Thymus (tissue), 11 donors: Measurements from ENCODE around the gene ESRRG. TPM values are rescaled to one million over a fixed set of nuclear protein-coding genes. Genes with fewer than 3 reads are reported as not detected.
"Not testable (repeated sequence)": the region's sequence is repeated elsewhere in the genome, so short reads cannot be mapped to it uniquely, and the experiment has no call there.

Experiments used
- DNase-seq, 9 donors: peaks; one replicate each; pipeline ENCODE4 v3.0.0-alpha.2; 2013; ENCODE audit warnings: low spot score in 9 of 9, low read depth in 6 of 9, missing footprints in 1 of 9
- H3K27ac ChIP-seq, 2 donors: one replicate each; pipeline ENCODE4 v1.5.1; 2013; ENCODE audit warnings: control low read depth in 1 of 2, low read depth in 1 of 2, low read length in 1 of 2, mild to moderate bottlenecking in 1 of 2, moderate library complexity in 1 of 2
- H3K27me3 ChIP-seq, 2 donors: one replicate each; pipeline ENCODE4 v1.5.1; 2013; ENCODE audit warnings: low read length in 1 of 2; ENCODE audit not compliant: control insufficient read depth in 2 of 2, insufficient read depth in 1 of 2
- H3K36me3 ChIP-seq, 2 donors: one replicate each; pipeline ENCODE4 v1.5.1; 2013; ENCODE audit warnings: low read length in 1 of 2, mild to moderate bottlenecking in 1 of 2, moderate library complexity in 1 of 2; ENCODE audit not compliant: control insufficient read depth in 2 of 2, insufficient read depth in 2 of 2
- H3K4me1 ChIP-seq, 2 donors: one replicate each; pipeline ENCODE4 v1.5.1; 2013; ENCODE audit warnings: low read length in 2 of 2; ENCODE audit not compliant: control insufficient read depth in 2 of 2, insufficient read depth in 2 of 2
- H3K4me3 ChIP-seq, 2 donors: one replicate each; pipeline ENCODE4 v1.5.1; 2013; ENCODE audit warnings: low read length in 2 of 2, control low read depth in 1 of 2, mild to moderate bottlenecking in 1 of 2
- H3K9me3 ChIP-seq, 2 donors: one replicate each; pipeline ENCODE4 v1.5.1; 2013; ENCODE audit warnings: low read length in 1 of 2, mild to moderate bottlenecking in 1 of 2; ENCODE audit not compliant: control insufficient read depth in 2 of 2, insufficient read depth in 1 of 2
- WGBS: extraction: QIAGEN DNeasy Blood & Tissue Kit; methylation state at CpG from one replicate; pipeline ENCODE4 v1.1.7; 2013; 5-methylcytosine and 5-hydroxymethylcytosine counted together
- polyA plus RNA-seq: library from polyadenylated mRNA; stranded (reverse); fragments of 200-250 nt; gene quantifications from one replicate; pipeline ENCODE4 v1.2.3, GENCODE V29; 2013
- total RNA-seq: library from RNA; stranded (reverse); fragments of 120-200 nt; gene quantifications from one replicate; pipeline ENCODE4 v1.2.4, GENCODE V29; 2013
- donor health status: healthy.

Gene ESRRG
- total and polyA plus RNA-seq, 2 donors, result 0.71 to 1.3 TPM

DNA sequence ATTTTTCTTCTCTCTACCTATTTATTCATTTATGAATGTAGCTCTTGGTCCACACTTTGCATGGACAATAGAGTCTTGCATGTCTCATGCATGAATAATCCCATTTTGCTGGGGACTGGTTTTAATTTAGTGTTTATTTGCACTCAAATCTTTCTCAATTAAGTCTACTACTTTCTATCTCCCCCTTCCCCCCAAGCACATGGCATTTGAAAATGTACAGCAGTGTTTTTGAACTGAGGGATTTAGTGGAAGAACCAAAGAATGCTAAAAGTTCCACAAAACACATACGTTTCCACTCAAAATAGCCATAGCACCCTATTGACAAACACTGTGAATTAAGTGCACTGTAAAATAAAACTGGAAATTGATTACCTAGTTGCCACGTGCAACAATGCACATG, 180.5 kb downstream of the ESRRG start:
- Histone ChIP-seq H3K27me3 (no peaks in the 10 kb centered on the region), H3K9me3 (no peaks in the 10 kb centered on the region), H3K27ac (no peak overlapping the region), H3K4me3 (no peak overlapping the region), H3K36me3 (no peaks in the 10 kb centered on the region), H3K4me1 (no peaks in the 10 kb centered on the region)
- WGBS, result 77% methylated on average over 2 of the region's 2 CpGs
- DNase-seq, result no peak

DNA sequence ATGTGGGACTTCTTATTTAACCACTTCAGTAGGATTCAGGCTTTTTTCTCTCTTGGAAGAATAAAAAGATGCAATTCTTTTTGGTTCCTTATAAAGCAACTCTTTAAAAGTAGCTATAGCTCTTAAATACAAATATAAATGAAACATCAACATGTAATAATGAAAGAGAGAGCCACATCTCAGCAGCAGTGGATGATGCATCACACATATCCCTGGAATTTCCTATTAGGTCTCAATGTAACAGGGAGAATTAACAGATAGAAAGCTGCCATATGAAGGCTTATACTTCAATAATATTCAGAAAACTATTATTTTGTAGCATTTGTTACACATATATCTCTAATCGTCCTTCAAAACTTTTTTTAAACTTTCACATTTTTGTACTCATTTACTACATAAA, 181.0 kb downstream of the ESRRG start:
- H3K4me1 ChIP-seq, result no peaks in the 10 kb centered on the region
- no peak overlapping the region for H3K4me3 ChIP-seq
- no peaks in the 10 kb centered on the region for H3K9me3 ChIP-seq
- DNase-seq, result no peak
- H3K27ac ChIP-seq, result no peak overlapping the region
- H3K36me3 ChIP-seq, result no peaks in the 10 kb centered on the region
- H3K27me3 ChIP-seq, result no peaks in the 10 kb centered on the region
- 87% methylated on average over 1 of the region's 1 CpG for WGBS

DNA sequence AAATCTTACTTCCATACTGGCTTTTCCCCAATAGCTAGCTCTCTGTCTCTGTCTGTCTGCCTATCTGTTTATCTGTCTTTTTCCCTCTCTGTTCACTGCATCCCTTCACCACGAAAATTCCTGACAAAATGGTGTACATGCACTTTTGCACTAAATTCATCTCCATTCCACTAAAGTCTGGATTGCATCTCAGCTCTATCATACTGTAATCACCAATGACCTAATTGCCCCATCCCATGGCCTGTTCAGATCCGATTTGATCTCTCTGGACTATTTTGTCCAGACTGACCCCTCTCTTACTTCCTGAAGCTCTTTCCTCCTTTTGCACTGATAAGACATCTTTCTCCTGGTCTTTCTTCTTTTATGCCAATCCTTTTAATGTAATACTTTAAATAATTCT, 187.5 kb downstream of the ESRRG start:
- Histone ChIP-seq H3K27me3 (no peaks in the 10 kb centered on the region), H3K4me1 (no peaks in the 10 kb centered on the region), H3K4me3 (no peak overlapping the region), H3K36me3 (no peaks in the 10 kb centered on the region), H3K27ac (no peak overlapping the region), H3K9me3 (no peaks in the 10 kb centered on the region)
- DNase-seq, result no peak
- 61% methylated on average over 2 of the region's 2 CpGs for WGBS

DNA sequence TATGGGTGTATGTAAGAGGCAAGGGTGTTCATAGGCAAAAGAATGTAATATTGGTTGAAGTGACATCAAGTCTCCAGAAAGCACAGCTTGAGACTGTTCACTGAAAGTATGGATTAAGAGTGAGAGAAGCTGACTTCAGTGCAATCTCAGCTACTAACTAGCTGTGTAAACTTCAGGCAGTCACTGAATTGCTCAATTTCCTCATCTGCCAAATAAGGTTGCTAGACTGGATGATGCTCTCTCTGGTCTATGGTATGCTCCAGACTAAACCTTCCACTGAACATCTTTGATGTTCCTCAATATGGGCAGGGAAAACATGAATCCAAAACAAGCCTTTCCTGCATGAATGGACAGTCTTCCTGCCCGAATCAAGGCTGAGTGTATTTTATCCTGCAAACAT, 188.2 kb downstream of the ESRRG start:
- no peak for DNase-seq
- H3K4me3 ChIP-seq, result no peak overlapping the region
- no peaks in the 10 kb centered on the region for H3K27me3 ChIP-seq
- no peaks in the 10 kb centered on the region for H3K9me3 ChIP-seq
- H3K36me3 ChIP-seq, result no peaks in the 10 kb centered on the region
- H3K4me1 ChIP-seq, result no peaks in the 10 kb centered on the region
- WGBS, result 94% methylated on average over 1 of the region's 1 CpG
- no peak overlapping the region for H3K27ac ChIP-seq

DNA sequence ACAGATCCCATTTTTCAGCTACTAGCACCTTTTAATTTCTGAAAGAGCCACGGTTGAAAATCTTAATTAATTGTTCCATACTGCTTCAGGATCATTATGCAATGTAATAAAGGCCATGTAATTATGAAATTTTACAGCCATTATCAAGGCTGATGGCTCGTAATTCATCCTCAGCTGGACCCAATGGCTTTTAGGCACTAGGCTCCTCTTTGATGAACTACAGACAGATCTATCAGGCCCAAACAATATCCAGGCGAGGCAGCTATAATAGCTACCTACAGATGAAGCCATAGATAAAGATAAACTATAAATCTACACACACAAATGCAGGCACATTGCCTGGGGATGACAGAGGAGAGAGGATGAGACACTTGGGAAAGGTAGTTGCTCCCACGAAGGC, 189.5 kb downstream of the ESRRG start:
- no peak for DNase-seq
- WGBS, result 94% methylated on average over 4 of the region's 4 CpGs
- no peak overlapping the region for H3K4me3 ChIP-seq

DNA sequence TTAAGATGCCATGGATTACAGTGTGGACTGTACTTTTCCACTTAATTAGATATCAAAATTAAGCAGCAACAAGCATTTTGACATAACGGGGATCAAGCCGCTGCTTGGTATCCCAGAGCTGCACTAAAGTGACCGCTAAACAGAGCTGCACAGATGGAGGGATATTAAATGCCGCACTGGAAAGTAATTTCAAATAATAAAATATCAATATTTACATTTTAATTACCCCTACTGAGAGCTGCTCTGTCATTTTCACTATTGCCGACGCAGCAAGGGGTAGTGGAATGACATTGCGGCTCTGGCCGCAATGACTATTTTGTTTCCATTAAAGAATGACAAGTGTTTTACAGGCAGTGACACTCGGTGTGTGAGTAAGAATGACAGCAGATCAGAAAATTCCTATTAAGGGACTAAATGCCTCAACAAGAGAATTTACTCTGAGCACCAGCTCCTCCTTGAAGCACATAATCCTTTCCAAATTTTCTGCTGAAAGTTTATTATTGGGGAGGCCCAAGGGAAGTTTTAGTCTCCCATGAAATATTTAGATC, 190.9 kb downstream of the ESRRG start:
- Histone ChIP-seq H3K27ac (no peak overlapping the region), H3K4me1 (no peaks in the 10 kb centered on the region), H3K36me3 (no peaks in the 10 kb centered on the region), H3K4me3 (no peak overlapping the region), H3K9me3 (no peaks in the 10 kb centered on the region), H3K27me3 (no peaks in the 10 kb centered on the region)
- WGBS, result 91% methylated on average over 9 of the region's 9 CpGs
- no peak for DNase-seq

More for the DNA sequence above, 189.5 kb downstream of the ESRRG start:
- no peaks in the 10 kb centered on the region for H3K4me1 ChIP-seq
- H3K36me3 ChIP-seq, result no peaks in the 10 kb centered on the region
- no peaks in the 10 kb centered on the region for H3K27me3 ChIP-seq
- H3K9me3 ChIP-seq, result no peaks in the 10 kb centered on the region
- H3K27ac ChIP-seq, result no peak overlapping the region

DNA sequence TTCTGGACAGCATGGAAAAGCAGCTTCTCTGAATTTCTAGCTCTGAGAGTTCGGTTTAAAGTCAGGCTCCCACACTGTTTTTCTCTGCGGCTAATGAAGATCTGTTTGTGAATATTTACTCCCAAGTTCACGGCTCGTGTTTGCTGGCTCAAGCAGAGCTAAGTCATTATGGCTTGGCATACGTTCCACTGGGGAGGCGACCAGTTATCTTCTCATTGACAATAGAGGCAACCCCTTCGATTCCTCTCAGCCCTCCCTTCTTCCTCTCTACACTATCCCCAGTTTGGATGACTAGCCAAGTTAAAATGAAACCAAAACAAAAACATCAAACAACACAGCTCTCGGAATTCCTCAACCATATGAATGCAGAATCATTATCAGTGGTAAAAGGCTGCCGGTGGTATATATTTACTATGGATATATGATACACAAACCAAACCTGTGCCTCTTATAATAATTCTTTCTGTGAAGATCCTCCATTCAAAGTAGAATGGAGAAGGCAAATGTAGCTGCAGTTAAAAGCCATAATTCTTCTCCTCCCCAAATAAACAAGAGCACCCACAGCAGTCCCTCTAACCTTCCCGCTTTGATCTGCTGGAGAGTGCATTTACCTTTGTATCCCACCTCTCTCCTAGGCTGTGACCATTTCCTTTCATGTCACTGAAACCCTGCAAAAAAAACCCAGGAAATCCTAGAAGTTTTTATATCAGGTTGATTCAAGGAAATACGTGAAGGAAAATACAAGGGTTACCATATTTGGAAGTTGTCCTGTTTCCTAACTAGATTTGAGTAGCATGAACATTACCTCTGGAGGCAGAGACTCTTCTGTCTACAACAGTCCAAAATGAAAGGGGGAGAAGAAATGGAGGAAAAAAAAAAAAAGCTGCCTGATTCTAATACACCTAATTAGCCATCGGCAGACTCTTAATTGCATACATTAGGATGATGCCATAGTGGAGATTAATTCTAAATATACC, 191.7 kb downstream of the ESRRG start:
- Histone ChIP-seq H3K27ac (no peak overlapping the region), H3K9me3 (no peaks in the 10 kb centered on the region), H3K27me3 (no peaks in the 10 kb centered on the region), H3K4me1 (no peaks in the 10 kb centered on the region), H3K36me3 (no peaks in the 10 kb centered on the region), H3K4me3 (no peak overlapping the region)
- no peak for DNase-seq
- WGBS, result 75% methylated on average over 12 of the region's 12 CpGs

DNA sequence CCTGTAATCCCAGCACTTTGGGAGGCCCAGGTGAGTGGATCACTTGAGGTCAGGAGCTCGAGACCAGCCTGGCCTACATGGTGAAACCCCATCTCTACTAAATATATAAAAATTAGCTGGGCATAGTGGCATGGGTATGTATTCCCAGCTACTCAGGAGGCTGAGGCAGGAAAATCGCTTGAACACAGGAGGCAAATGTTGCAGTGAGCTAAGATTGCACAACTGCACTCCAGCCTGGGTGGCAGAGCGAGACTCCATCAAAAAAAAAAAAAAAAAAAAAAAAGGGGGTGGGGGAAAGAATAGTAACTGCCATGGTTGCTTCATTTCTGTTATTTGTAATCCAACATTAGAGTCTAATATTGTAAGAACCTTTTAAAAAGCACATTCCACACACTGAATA, 193.4 kb downstream of the ESRRG start:
- not testable (repeated sequence) for DNase-seq, H3K27ac ChIP-seq, H3K4me1 ChIP-seq, H3K4me3 ChIP-seq, H3K27me3 ChIP-seq, H3K9me3 ChIP-seq, H3K36me3 ChIP-seq
- WGBS, result 85% methylated on average over 3 of the region's 3 CpGs

DNA sequence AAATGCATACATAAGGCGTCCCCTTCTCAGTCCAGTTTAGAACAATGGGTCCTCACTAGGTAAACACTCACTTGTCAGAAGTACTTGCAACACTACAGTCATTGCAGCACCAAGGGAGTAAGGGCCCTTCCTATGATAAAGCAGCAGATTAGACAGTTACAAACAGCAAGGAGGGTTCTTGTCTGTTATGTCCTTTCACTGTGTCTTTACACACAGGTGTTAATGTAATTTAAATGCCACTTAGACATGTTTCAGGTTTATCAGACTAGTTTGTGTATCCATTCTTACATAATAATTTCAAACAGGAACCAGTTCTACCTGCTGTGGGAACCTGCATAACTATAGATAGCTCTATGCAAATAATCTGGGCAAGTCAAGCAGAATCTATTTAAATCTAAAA, 194.4 kb downstream of the ESRRG start:
- Histone ChIP-seq H3K27ac (no peak overlapping the region), H3K9me3 (no peaks in the 10 kb centered on the region)
- WGBS, result 85% methylated on average over 1 of the region's 1 CpG

More for the DNA sequence above, 194.4 kb downstream of the ESRRG start:
- no peaks in the 10 kb centered on the region for H3K4me1 ChIP-seq
- no peak for DNase-seq
- no peak overlapping the region for H3K4me3 ChIP-seq
- no peaks in the 10 kb centered on the region for H3K36me3 ChIP-seq
- no peaks in the 10 kb centered on the region for H3K27me3 ChIP-seq
